DMS53 treated with DMSO at 0.1 percent for 48 hours (cell line): Measurements from ENCODE around the gene STARD13.
A peak's percentile ranks its signal among the peaks of the same experiment; 100 is the strongest.

Experiments
- DNase-seq: peaks from one replicate; lab custom pipeline; 2025; ENCODE audit not compliant: unreplicated experiment; lab: John Stamatoyannopoulos, UW

The STARD13 gene

DNA sequence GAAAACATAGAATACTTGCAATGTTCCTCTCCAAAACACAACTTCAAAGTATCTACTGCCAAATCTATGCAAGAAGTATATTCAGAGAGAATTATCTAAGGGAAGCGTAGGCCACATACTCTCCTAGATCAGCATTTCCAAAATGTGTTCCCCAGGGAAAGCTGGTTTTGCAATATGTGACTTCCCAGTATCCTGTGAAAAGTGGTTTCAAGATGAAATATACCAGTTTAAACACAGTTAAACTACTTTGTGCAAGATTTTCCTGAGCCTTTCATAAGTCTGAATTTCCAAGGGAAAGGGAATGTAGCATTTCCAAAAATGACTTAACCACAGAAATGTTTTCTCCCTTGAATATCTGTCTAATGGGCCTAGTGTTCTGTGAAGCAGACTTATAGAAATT, 7.6 kb downstream of the STARD13 start:
- no peak for DNase-seq

DNA sequence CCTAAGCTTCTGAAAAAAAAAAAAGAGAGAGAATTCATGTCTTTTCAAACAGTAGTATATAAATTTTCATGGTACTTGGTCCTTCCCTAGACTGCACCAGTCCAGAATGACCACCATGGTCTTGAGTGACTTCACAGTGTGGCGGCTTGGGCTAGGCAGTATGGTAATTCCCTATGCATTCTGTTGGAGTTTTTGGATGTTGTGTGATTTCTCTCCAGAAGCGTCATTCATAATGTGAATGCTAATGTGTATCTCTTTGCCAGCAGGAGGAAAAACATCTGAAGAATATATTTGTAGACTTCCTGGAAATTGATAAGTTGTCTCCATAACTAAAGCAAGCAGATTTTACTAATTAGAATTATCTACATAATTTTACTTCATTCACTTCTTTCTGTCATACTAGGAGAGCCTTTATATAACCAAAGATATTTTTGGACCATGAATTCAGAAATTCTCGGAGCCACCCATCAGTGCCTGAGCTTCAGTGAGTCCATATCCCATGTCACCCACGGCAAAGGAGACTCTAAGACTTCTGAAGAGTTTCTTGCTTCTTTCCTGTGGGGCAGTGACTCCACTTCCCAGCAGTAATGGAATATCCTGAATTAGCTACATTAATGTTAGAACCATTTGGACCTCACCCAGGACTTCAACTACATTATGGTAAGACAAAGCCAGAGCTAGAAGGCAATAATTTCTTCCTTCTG, 8.4 kb downstream of the STARD13 start:
- DNase-seq, result no peak

DNA sequence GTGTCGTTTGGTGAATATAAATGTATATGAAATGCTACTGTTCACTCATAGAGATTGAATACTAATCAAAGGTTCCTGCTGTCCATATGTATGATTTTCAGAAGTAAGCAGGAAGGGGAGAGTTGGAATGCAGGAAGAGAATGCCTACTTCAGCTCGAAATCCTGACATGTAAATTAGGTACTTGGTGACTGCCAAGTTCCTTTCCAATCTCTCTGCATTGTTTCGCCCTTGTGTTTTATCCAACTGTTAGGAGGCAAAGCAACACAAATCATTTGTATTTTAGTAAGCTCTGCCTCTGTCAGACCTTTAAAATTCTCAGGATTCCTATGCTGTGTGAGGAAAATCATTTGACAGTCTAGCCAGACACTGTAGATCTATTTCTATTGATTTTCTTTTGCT, 9.0 kb downstream of the STARD13 start:
- DNase-seq, result no peak

DNA sequence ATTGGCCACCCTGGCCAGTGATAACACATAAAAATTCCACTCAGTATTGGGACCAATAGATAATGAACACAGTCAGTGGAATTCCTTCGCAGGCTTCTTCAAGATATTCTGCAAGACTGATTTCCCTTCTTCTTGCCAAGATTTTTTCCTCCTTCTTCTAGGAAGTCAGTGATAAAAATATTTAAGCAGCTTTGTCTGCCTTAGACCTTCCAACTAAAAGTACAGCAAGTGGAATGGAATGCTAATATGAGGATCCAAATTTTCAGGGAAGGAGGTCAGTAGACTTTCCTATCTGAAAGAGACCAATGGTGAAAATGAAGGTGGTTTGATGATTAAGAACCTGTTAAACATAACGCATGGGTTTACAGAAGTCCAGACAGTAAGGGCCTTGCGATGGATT, 9.6 kb downstream of the STARD13 start:
- DNase-seq, result no peak

DNA sequence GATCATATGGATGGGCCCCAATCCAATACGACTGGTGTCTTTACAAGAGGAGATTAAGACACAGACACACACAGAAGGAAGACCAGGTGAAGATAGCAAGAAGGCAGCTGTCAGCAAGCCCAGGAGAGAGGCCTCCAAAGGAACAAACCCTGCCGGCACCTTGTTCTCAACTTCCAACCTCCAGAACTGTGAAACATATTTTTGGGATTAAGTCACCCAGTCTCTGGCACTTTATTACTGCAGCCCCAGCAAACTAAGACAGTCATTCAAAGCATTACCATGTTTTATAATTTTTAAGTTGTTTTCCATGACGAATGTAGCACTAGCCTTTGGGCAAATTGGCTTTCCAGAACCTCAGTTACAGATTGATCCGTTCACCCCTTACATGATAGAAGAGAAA, 11.3 kb downstream of the STARD13 start:
- DNase-seq, result no peak

DNA sequence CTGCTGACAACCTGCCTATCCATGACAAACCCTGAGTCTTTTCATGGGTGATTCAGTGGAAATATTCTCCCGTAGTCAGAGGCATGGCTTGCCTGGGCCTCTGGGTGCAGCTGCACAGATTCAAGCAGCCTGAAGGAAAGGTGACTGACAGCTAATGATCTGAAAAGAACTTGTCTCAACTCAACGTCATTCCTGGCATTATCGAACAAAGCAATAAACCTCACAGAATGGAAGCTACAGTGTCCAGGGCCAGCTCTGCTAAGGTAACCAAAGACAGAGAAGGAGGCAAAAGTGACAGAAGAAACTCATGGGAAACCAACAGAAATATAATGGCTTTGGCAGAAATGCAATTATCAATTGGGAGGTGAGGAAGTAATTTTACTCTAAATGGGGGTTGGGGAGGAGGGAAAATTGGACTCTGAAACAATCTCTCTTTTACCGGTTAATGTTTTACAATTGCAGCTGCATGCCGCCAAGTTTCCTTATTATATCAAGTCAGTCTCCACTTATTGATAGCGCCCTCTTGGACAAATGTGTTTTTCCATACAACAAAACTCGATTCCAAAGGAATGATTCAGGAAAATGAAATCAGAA, 12.9 kb downstream of the STARD13 start:
- no peak for DNase-seq

DNA sequence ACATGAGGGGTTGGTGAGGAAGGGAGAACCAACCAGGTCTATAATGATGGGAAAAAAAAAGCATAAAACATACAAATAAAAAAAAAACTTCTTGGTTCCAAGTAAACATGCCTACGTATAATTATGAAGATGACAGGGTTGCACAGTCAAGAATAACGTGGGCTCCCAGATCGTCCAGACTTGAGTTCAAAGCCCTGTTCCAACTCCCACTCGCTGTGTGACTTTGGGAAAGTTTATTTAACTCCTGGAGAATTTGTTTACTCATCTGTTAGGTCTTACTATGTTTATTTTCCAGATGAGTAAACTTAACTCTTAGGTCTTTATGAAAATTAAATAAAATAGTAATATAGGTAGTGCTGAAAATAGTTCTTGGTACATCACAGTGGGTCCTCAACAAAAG, 13.8 kb downstream of the STARD13 start:
- DNase-seq, result no peak

DNA sequence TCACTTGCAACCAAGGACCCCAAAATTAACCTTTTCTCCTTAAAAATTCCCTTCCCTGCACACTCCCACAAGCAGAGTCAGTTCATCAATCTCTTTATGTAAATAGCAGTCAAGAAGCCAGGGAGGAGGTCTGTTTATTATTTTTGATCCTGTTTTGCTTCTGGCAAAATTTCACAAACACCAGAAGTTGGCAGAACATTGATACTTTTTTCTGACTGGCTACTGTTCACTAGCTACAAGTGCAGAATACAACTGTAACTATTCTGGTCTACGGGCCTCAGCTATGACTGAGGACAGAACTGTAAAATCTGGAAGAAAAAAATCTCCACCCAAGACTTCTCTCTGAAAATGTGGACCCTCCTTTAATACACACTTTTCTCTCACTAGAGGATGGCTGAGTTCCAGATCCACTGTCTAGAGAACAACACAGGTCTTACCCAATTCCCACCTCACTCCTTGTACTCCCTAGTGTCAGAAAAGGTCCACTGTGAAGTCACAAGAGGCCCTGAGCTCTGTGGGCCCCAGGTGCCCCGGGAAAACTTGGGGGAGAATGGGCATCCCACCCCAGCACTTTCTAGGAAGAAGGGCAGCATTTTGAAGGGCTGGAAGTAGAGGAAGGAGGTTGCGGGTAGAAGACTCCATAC, 14.5 kb downstream of the STARD13 start:
- no peak for DNase-seq

DNA sequence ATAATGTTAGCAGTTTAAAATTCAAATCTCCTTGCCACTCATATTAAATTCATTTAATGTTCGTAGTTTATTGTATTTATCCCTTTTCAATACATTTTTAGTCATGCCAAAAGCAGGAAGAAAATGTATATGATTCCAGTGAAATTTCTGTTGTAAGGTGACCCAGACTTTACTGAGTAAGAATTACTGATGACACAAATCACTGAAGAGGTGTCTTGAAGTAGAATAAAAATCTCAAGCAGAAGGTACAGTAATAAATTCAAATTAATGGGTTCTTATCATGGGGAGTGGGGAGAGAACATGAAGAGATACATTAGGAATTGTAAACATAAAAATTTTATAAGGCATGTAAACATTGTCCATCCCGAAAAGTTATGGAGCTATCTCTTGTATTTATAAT, 19.9 kb downstream of the STARD13 start:
- no peak for DNase-seq

DNA sequence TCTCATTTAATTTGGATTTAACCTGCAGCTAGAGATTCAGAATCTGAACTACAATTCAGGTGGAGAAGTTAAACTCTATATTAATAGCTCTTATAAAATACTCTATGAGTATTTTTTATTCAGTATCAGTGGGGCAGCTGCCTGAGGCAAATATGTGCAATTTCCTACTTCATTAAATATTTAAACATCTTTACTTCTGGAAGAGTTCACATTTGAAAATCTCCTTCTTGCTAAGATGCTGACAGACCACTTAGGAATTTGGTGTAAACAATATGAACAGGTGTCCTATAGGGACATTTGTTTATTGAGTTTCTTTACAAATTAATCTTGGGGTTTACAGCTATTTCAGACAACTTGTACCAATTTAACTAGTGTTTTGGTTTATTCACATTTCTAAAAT, 20.4 kb downstream of the STARD13 start:
- DNase-seq, result no peak

DNA sequence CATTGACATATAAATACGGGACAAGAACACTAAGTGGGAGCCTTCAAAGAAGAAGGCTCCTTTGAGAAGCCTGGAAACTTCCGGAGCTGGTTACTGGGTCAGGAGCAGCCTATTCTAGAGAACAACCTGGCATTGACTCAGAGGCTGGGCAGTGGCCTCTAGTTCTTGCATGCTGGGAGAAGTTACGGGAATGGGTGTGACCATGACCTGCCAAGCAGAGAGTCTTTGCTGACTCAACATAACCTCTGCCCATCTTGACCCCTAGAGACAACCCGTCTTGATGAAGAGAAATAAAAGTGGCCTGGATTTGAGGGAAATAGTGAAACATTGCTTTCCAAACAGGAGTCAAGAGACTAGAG, 21.0 kb downstream of the STARD13 start:
- DNase-seq, result no peak

DNA sequence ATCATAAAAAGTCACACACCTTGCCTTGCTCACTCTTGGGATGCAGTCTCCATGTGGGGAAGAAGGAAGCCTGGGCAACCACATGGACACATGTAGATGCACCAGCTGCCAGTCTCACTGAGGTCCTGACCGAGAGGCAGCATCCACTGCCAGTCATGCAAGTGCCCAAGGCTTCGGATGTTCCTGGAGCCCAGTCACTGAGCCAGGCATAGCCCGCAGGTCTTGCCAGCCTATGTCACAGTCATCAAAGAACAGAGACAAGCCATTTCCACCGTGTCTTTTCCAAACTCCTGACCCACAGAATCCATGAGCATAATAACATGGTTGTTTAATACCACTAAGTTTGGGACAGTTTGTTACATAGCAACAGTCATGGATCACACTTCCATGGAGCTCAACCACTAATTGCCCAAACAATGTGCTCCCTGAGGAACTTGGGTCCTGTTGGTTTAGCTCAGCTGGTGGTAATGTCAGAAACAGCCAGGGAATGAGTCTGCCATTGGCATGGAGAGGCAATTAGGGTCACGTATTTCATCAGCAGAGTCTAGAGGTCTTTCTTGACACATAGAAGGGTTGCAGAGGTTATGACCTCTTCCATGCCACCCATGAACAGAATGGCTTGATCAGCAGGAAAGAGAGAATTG, 21.5 kb downstream of the STARD13 start:
- DNase-seq, result no peak

DNA sequence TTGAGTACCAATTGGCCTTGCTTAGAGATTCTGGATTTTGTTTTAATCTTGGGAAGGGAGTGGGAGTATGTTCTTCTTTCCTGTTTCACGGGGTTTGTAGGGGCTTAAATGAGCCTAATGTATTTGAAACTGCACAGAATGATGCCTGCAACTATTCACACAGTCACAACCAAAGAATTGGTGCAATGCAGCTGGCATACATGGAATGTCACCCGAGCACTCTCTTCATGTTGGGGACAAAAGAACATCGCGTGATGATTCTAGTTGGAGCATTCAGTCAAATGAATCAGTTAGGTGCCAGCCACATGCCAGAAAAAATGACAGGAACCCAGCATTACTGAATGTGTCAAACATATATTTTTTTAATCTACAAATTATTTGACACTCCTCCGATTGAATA, 22.1 kb downstream of the STARD13 start:
- no peak for DNase-seq

DNA sequence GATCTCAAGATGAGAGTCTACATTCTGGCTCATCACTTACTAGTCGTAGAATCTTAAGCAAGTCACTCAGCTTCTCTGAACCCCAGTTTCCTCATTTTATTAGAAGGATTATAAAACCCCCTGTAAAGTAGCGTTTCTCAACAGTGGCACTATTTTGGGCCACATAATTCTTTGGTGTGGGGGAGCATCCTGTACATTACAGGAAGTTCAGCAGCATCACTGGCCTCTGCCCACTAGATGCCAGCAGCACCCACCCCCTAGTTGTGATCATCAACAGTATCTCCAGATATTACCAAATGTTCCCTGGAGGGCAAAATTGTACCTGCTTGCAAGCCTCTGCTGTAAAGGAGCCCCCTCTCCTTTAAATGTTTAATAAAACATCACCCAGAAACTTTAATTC, 22.6 kb downstream of the STARD13 start:
- DNase-seq, result no peak

DNA sequence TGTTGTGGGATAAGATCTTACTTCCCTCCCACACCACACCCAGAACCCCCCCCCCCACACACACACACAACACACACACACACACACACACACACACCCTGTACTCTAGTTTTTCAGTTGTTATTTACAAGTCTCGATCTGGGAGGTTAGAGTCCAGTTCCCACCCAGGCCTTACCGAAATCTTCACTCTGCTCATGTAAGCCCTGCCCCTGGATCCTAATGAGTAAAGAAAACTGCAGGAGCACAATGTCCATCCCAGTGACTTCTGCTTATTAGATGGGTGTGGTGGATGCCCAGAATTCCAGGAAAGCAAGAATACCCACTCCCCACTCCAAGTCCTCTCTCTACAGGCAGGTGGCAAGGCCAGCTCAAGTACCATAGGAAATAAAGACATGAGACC, 23.0 kb downstream of the STARD13 start:
- DNase-seq, result no peak

DNA sequence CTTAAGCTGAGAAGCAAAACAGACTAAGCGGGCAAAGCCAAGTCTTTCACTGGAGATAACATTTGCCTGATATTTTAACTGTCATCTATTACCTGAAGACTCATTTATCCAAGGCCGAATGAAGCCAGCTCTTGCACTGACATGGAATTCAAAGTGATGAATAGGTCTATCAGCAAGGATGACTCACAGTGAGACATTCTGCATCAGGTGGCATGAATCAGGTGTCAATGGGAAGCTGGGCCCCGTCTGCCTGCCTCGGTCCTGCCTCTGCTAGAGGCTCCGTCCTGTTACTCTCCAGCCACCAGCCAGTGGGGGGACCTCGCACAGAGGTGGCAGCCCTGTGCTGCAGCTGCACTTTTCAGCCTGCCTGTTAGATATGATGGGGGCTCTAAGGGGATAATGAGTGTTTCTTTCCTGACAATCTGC, 23.5 kb downstream of the STARD13 start:
- peak; percentile 28 for DNase-seq

DNA sequence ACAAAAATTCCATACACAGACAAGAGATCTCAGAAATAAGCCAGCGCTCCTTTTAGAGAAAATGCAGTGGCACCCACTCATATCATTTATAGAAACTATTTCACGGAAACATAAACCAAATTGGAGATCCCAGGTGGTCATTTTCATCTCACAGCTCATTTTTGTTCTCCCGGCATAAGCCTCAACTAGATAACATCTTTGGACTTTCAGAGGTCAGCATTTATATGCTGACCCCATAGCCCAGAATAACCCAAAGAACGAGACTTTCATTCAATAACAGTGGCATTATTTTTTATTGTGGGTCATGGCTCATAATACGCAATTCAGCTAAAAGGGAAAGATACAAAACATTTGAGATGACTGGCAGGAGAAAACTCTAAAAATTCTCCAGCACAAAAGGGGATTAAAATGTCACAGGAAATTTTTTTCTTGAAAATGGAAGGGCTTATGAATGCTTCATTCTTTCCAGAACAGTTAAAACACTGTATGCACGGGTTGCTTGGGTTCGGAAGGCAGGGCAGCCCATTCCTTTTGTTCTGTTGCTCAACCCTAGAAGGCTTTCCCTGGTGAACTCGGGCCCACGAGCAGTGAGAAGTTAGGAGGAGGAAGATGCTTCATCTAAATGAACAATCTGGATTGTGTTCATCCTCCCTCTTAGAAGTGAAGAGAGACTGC, 24.0 kb downstream of the STARD13 start:
- no peak for DNase-seq

DNA sequence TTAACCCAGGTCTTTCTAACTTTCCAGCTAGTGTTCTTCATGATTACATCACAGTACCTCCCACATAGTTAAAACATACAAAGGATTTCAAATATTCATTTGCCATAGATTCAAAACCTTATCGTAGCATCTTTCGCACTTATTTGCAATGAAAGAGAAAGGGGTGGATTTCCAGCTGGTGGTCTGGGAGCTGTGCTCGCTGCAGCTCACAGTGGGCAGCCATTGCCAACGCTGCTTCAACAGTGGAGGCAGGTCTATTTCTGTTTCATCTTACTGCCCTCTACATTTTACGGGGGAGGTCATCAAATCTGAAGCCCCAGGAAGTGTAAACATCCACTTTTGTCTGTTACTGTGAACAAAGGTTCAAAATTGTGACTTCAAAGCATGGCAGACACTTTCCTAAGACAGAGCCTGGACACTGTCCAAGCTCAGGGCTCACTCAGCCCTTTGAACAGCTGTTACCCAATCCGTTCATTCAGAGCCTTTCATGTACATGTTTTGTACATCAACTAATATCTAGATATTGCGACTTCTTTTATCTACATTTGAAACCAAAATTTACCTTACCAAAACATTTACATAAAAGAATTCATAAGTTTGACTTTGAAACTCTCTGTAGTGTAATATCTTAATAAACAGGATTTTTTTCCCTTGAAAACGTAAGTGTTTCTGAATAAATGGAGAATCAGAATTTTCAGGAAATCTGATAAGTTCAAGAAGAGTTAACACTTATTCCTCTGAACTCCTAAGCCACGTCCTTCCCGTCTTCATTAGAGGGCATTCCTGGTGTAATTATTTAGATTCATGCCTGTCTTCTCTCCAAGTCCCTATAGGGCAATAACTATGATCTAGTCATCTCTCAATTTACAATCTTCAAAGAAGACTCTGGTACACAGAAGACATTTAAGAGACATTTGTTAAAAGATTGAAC, 25.1 kb downstream of the STARD13 start:
- DNase-seq, result peak; percentile 5

DNA sequence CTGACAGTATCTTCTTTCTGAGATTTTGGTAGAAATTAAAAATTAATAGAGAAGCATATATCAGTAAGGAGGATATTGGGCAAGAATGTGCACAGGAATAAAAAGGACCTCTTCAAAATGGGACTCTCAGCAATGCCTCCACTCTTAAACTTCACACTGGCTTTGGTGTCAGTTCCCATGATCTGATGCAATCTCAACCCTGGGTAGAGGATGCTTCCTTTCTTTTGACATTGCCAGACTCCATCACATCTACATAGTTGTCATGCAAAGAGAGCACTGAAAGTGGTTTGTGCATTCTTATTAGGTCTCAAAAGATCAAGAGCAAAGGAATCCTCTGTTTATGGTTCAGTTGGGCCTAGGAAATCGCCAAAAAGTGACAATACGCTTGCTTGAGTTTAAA, 26.3 kb downstream of the STARD13 start:
- DNase-seq, result no peak

DNA sequence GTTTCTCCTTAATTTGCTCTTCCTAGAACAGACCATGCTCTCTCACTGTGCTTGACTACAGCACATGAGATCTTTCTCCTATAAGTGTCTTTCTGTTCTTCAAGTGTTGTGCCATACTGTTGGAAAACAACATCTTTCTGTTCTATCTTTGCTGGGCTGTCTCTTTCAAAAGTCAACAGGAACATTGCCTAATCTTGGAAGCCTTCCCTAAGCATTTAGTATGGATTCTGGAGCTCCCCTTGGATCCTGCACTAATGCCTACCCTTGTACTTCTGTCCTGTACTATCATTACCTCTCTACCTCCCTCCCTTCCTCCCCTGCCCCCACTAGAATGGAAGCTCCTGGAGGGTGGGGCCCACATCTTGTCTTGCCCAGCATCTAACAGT, 26.8 kb downstream of the STARD13 start:
- DNase-seq, result no peak
